ENCODE data around the gene SMC5.

DNA sequence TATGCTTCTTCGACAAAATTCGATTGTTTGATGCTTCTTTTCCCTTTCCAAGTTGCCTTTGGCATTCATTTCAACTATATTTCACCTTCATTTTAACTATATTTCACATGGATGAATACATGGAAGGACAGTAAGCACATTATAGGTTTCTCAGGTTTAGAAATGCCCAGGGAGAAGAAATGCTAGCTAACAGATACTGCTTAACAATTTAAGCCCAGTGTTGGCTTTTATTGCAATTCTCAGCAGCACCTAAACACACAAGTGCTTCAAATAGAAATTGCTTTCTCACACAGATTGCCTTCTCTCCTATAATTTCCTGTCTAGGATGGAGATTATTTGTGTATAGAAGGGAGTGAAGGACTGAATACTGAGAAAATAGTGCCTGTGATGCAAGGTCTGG, 30.2 kb upstream of the SMC5 start:
- TF ChIP-seq, protein P1, sequence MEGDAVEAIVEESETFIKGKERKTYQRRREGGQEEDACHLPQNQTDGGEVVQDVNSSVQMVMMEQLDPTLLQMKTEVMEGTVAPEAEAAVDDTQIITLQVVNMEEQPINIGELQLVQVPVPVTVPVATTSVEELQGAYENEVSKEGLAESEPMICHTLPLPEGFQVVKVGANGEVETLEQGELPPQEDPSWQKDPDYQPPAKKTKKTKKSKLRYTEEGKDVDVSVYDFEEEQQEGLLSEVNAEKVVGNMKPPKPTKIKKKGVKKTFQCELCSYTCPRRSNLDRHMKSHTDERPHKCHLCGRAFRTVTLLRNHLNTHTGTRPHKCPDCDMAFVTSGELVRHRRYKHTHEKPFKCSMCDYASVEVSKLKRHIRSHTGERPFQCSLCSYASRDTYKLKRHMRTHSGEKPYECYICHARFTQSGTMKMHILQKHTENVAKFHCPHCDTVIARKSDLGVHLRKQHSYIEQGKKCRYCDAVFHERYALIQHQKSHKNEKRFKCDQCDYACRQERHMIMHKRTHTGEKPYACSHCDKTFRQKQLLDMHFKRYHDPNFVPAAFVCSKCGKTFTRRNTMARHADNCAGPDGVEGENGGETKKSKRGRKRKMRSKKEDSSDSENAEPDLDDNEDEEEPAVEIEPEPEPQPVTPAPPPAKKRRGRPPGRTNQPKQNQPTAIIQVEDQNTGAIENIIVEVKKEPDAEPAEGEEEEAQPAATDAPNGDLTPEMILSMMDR (IDR thresholded peaks at IDR 0.05), result no peak
- no peak for TF ChIP-seq EZH2 (IDR thresholded peaks at IDR 0.05; ENCODE audit: borderline replicate concordance, insufficient read depth, low read depth, low read length, poor library complexity, severe bottlenecking)
